Activated T-cell treated with anti-CD3 and anti-CD28 coated beads for 1 hour (primary cell): ENCODE measurements around the gene DOCK4.

Experiments
- DNase-seq: peaks from one replicate; pipeline ENCODE4 v3.0.0-alpha.2; 2020; ENCODE audit warnings: low read depth

DOCK4 gene

GRCh38 chr7:111765751-111766643 lies 440.2 kb downstream of the DOCK4 start:
- no peak for DNase-seq

GRCh38 chr7:111763221-111763801 lies 442.9 kb downstream of the DOCK4 start:
- no peak for DNase-seq

- no peak for DNase-seq
Observed at GRCh38 chr7:111762799-111763198, 443.4 kb downstream of the DOCK4 start.

GRCh38 chr7:111762211-111762610 lies 444.0 kb downstream of the DOCK4 start:
- DNase-seq = no peak

GRCh38 chr7:111760043-111760442 lies 446.2 kb downstream of the DOCK4 start:
- no peak for DNase-seq

- no peak for DNase-seq
Observed at GRCh38 chr7:111758332-111758731, 447.9 kb downstream of the DOCK4 start.

- DNase-seq = no peak
Observed at GRCh38 chr7:111756687-111757178, 449.5 kb downstream of the DOCK4 start.

GRCh38 chr7:111755383-111755782 lies 450.8 kb downstream of the DOCK4 start:
- DNase-seq = no peak

- no peak for DNase-seq
Observed at GRCh38 chr7:111753968-111754367, 452.2 kb downstream of the DOCK4 start.

GRCh38 chr7:111752022-111752582 lies 454.1 kb downstream of the DOCK4 start:
- peak; percentile 32 for DNase-seq

- DNase-seq = no peak
Observed at GRCh38 chr7:111750878-111751277, 455.3 kb downstream of the DOCK4 start.

GRCh38 chr7:111750228-111750627 lies 456.0 kb downstream of the DOCK4 start:
- DNase-seq = no peak

GRCh38 chr7:111749625-111750024 lies 456.6 kb downstream of the DOCK4 start:
- DNase-seq = no peak

GRCh38 chr7:111747718-111748117 lies 458.5 kb downstream of the DOCK4 start:
- DNase-seq = no peak

GRCh38 chr7:111746950-111747349 lies 459.2 kb downstream of the DOCK4 start:
- DNase-seq = no peak

GRCh38 chr7:111744501-111745155 lies 461.6 kb downstream of the DOCK4 start:
- DNase-seq = no peak

GRCh38 chr7:111743244-111743847 lies 462.9 kb downstream of the DOCK4 start:
- no peak for DNase-seq

GRCh38 chr7:111741811-111742240 lies 464.4 kb downstream of the DOCK4 start:
- peak; percentile 22 for DNase-seq

- DNase-seq = no peak
Observed at GRCh38 chr7:111740942-111741341, 465.3 kb downstream of the DOCK4 start.

- no peak for DNase-seq
Observed at GRCh38 chr7:111736552-111736874, 469.7 kb downstream of the DOCK4 start.

- DNase-seq = peak; percentile 39
Observed at GRCh38 chr7:111735661-111736551, 470.3 kb downstream of the DOCK4 start.
